K562 (cell line): Measurements from ENCODE around the gene SLC24A3. TPM values are rescaled to one million over a fixed set of nuclear protein-coding genes. Genes with fewer than 3 reads are reported as not detected.

ENCODE experiments used
- CBFA2T3 ChIP-seq: fragments of 450-650 bp; IDR thresholded peaks from 2 replicates; pipeline ENCODE4 v1.6.1; 2017
- DMBX1 ChIP-seq: fragments of 250-450 bp; sonication (Bioruptor Pico); IDR thresholded peaks from 2 replicates; pipeline ENCODE4 v1.8.0; 2022; ENCODE audit warnings: inconsistent platforms, mild to moderate bottlenecking, moderate library complexity, borderline replicate concordance
- DNMT1 ChIP-seq: fragments of 450-650 bp; IDR thresholded peaks from 2 replicates; pipeline ENCODE4 v1.6.1; 2016; ENCODE audit warnings: antibody characterized with exemption, mild to moderate bottlenecking
- EGR1 ChIP-seq: fragments of 450-650 bp; conservative IDR thresholded peaks from 2 replicates; pipeline ENCODE4 v1.6.1; 2017; ENCODE audit warnings: mild to moderate bottlenecking
- EHMT2 ChIP-seq: fragments of 450-650 bp; IDR thresholded peaks from 2 replicates; pipeline ENCODE4 v1.6.1; 2018; ENCODE audit warnings: antibody characterized with exemption
- ETS2 ChIP-seq: IDR thresholded peaks from 2 replicates; pipeline ENCODE4 v1.6.1; 2016; ENCODE audit warnings: borderline replicate concordance, missing genetic modification characterization, mild to moderate bottlenecking, moderate library complexity, missing compliant biosample characterization; ENCODE audit not compliant: poor library complexity, severe bottlenecking
- FOXK1 ChIP-seq: sonication (generic); formaldehyde crosslinking; IDR thresholded peaks from 2 replicates; pipeline ENCODE4 v1.8.0; 2022; ENCODE audit warnings: missing genetic modification reagents, mild to moderate bottlenecking, borderline replicate concordance
- HNRNPK ChIP-seq: fragments of 200-400 bp; formaldehyde crosslinking; IDR thresholded peaks from one replicate; pipeline ENCODE4 v1.6.1; 2018; ENCODE audit warnings: mild to moderate bottlenecking, low read depth, low read length; ENCODE audit not compliant: poor library complexity, severe bottlenecking
- HNRNPLL ChIP-seq: fragments of 200-400 bp; formaldehyde crosslinking; IDR thresholded peaks from 2 replicates; pipeline ENCODE4 v1.6.1; 2017; ENCODE audit warnings: low read length, low read depth, mild to moderate bottlenecking; ENCODE audit not compliant: poor library complexity, severe bottlenecking
- LCOR ChIP-seq: sonication (generic); formaldehyde crosslinking; IDR thresholded peaks from 2 replicates; pipeline ENCODE4 v1.8.0; 2022; ENCODE audit warnings: mild to moderate bottlenecking, missing genetic modification reagents
- MCM7 ChIP-seq, 2 experiments: fragments of 450-650 bp; IDR thresholded peaks; 2 replicates each; pipeline ENCODE4 v1.6.1; 2016 to 2018
- MEF2D ChIP-seq: conservative IDR thresholded peaks from 2 replicates; pipeline ENCODE4 v1.6.1; 2016; ENCODE audit warnings: low read depth, missing genetic modification characterization, missing compliant biosample characterization
- MIER1 ChIP-seq: fragments of 450-650 bp; IDR thresholded peaks from 2 replicates; pipeline ENCODE4 v1.6.1; 2016; ENCODE audit warnings: antibody characterized with exemption, mild to moderate bottlenecking, low read depth
- MTA1 ChIP-seq: fragments of 450-650 bp; IDR thresholded peaks from 2 replicates; pipeline ENCODE4 v1.6.1; 2017; ENCODE audit warnings: borderline replicate concordance
- NCOA1 ChIP-seq: fragments of 450-650 bp; IDR thresholded peaks from 2 replicates; pipeline ENCODE4 v1.6.1; 2016; ENCODE audit warnings: low read depth
- NFYB ChIP-seq: IDR thresholded peaks from 2 replicates; pipeline ENCODE4 v1.6.1; 2011; ENCODE audit warnings: mild to moderate bottlenecking, moderate library complexity; ENCODE audit not compliant: insufficient read length; ENCODE audit errors: extremely low read depth
- POLR2AphosphoS5 ChIP-seq: IDR thresholded peaks from 2 replicates; pipeline ENCODE4 v1.6.1; 2011; ENCODE audit warnings: mild to moderate bottlenecking, low read depth, low read length, moderate library complexity; ENCODE audit not compliant: control insufficient read depth, insufficient read depth
- RCOR1 ChIP-seq, 2 experiments: IDR thresholded peaks; 2 replicates each; pipeline ENCODE4 v1.6.1; 2012; ENCODE audit warnings: low read depth in 2 of 2, low read length in 2 of 2, borderline replicate concordance in 1 of 2, improper control_type of control experiment in 1 of 2
- RFX5 ChIP-seq: IDR thresholded peaks from 2 replicates; pipeline ENCODE4 v1.6.1; 2011; ENCODE audit warnings: low read depth, mild to moderate bottlenecking, improper control_type of control experiment, low read length
- SMAD4 ChIP-seq: fragments of 250-450 bp; sonication (Bioruptor Pico); conservative IDR thresholded peaks from 2 replicates; pipeline ENCODE4 v1.8.0; 2021; ENCODE audit warnings: inconsistent platforms, mild to moderate bottlenecking, moderate library complexity
- SMARCB1 ChIP-seq: IDR thresholded peaks from 2 replicates; pipeline ENCODE4 v1.6.1; 2011; ENCODE audit warnings: improper control_type of control experiment, low read depth; ENCODE audit not compliant: insufficient read length
- STAT5A ChIP-seq: IDR thresholded peaks from 2 replicates; pipeline ENCODE4 v1.6.1; 2012; ENCODE audit warnings: low read length, inconsistent platforms, borderline replicate concordance
- TCF3 ChIP-seq: sonication (generic); formaldehyde crosslinking; IDR thresholded peaks from 2 replicates; pipeline ENCODE4 v1.4.0; 2020; ENCODE audit warnings: mild to moderate bottlenecking, missing genetic modification reagents
- U2AF2 ChIP-seq: fragments of 200-400 bp; formaldehyde crosslinking; optimal IDR thresholded peaks from 2 replicates; pipeline ENCODE3; 2017; ENCODE audit warnings: low read depth, mild to moderate bottlenecking, low read length
- WHSC1 ChIP-seq: IDR thresholded peaks from one replicate; pipeline ENCODE4 v1.6.1; 2012; ENCODE audit warnings: low read length, control low read depth, inconsistent platforms
- ZBTB8A ChIP-seq: fragments of 450-650 bp; IDR thresholded peaks from 2 replicates; pipeline ENCODE4 v1.6.1; 2018; ENCODE audit warnings: mild to moderate bottlenecking, moderate library complexity; ENCODE audit not compliant: partially characterized antibody
- ZNF311 ChIP-seq: fragments of 250-450 bp; sonication (Bioruptor Pico); IDR thresholded peaks from 2 replicates; pipeline ENCODE4 v1.4.0; 2020; ENCODE audit warnings: mild to moderate bottlenecking, moderate library complexity
- ZSCAN32 ChIP-seq: fragments of 450-650 bp; formaldehyde crosslinking; IDR thresholded peaks from 2 replicates; pipeline ENCODE4 v1.4.0; 2020; ENCODE audit warnings: mild to moderate bottlenecking, moderate library complexity
- polyA plus RNA-seq, 8 experiments: library from polyadenylated mRNA; depleted of rRNA in 4 of 8; stranded (reverse) in 5 of 8; unstranded in 3 of 8; fragments of >200 nt; fragmentation: Nextera tagmentation in 2 of 8; fragmentation: Illumina TruSeq in 1 of 8; extraction: Ambion mirVana in 2 of 8; extraction: Trizol in 1 of 8; gene quantifications; 2 replicates each; pipeline versions ENCODE4 v1.2.1 to v1.2.3, GENCODE V29; 2011 to 2014; ENCODE audit warnings: inconsistent platforms in 1 of 8, missing spikeins in 1 of 8
- total RNA-seq, 7 experiments: library from RNA; depleted of rRNA in 6 of 7; stranded (reverse); fragments of >200 nt in 6 of 7; fragmentation: Illumina TruSeq in 2 of 7; extraction: Trizol in 2 of 7; gene quantifications; 2 replicates each; pipeline versions ENCODE4 v1.2.1 to v1.2.3, GENCODE V29; 2011 to 2021; ENCODE audit warnings: low replicate concordance in 1 of 7
- TF ChIP-seq, protein P1 (sequence below): fragments of 250-450 bp; sonication (Bioruptor Pico); IDR thresholded peaks from 2 replicates; pipeline ENCODE4 v1.4.0; 2020; ENCODE audit warnings: mild to moderate bottlenecking, moderate library complexity

The SLC24A3 gene
- total and polyA plus RNA-seq, 9 of the 15 experiments (the other 6 are each of a cell fraction or from before 2014, with no cell fraction given), result not detected

- TF ChIP-seq DMBX1 (CRISPR knock-in tag), result no peak
- peak; percentile 47; the same call in 1 of the 2 replicates for TF ChIP-seq SMAD4
- peak; percentile 28; the same call in 1 of the 2 replicates for TF ChIP-seq CBFA2T3
- TF ChIP-seq POLR2AphosphoS5, result no peak
- no peak for TF ChIP-seq HNRNPK
- no peak for TF ChIP-seq RCOR1 (IDR thresholded peaks at IDR 0.05; ENCODE audit: borderline replicate concordance in 1 of 2, low read depth in 2 of 2, low read length in 2 of 2)
- peak; percentile 68 for TF ChIP-seq MEF2D
- TF ChIP-seq RFX5, result no peak
- TF ChIP-seq LCOR (CRISPR knock-in tag), result 0 out of 2 replicates have a peak, but pooled peaks have one; percentile 22
- TF ChIP-seq ETS2 (tag), result no peak
- TF ChIP-seq U2AF2, result no peak
- no peak for TF ChIP-seq EGR1
- TF ChIP-seq NCOA1, result no peak
- no peak for TF ChIP-seq EHMT2
- no peak for TF ChIP-seq ZSCAN32
- TF ChIP-seq MTA1, result no peak
- TF ChIP-seq NFYB, result no peak
- TF ChIP-seq STAT5A, result no peak
- TF ChIP-seq MIER1, result no peak
- peak; percentile 74 for TF ChIP-seq TCF3 (CRISPR knock-in tag)
- TF ChIP-seq HNRNPLL, result no peak
- no peak for TF ChIP-seq DNMT1
- no peak for TF ChIP-seq FOXK1 (CRISPR knock-in tag)
- TF ChIP-seq, protein P1, sequence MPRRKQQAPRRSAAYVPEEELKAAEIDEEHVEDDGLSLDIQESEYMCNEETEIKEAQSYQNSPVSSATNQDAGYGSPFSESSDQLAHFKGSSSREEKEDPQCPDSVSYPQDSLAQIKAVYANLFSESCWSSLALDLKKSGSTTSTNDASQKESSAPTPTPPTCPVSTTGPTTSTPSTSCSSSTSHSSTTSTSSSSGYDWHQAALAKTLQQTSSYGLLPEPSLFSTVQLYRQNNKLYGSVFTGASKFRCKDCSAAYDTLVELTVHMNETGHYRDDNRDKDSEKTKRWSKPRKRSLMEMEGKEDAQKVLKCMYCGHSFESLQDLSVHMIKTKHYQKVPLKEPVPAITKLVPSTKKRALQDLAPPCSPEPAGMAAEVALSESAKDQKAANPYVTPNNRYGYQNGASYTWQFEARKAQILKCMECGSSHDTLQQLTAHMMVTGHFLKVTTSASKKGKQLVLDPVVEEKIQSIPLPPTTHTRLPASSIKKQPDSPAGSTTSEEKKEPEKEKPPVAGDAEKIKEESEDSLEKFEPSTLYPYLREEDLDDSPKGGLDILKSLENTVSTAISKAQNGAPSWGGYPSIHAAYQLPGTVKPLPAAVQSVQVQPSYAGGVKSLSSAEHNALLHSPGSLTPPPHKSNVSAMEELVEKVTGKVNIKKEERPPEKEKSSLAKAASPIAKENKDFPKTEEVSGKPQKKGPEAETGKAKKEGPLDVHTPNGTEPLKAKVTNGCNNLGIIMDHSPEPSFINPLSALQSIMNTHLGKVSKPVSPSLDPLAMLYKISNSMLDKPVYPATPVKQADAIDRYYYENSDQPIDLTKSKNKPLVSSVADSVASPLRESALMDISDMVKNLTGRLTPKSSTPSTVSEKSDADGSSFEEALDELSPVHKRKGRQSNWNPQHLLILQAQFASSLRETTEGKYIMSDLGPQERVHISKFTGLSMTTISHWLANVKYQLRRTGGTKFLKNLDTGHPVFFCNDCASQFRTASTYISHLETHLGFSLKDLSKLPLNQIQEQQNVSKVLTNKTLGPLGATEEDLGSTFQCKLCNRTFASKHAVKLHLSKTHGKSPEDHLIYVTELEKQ (CRISPR knock-in tag), result no peak
- no peak for TF ChIP-seq ZBTB8A
- TF ChIP-seq ZNF311, result no peak
- no peak for TF ChIP-seq SMARCB1
- no peak for TF ChIP-seq WHSC1
- TF ChIP-seq MCM7 (IDR thresholded peaks at IDR 0.05), result no peak
These were observed 274.0 kb downstream of the SLC24A3 start (continued) for GRCh38 chr20:19486446-19486845.
